ENCODE results near the gene UGT1A3.
"Not testable (repeated sequence)": the region's sequence is repeated elsewhere in the genome, so short reads cannot be mapped to it uniquely, and the experiment has no call there.

Gene UGT1A3

GRCh38 chr2:233708942-233709341 is 19.9 kb upstream of the UGT1A3 start:
- no peak for DNase-seq

- DNase-seq: peak; percentile 87
Observed at GRCh38 chr2:233711312-233712008, 17.4 kb upstream of the UGT1A3 start.

- DNase-seq: no peak
Observed at GRCh38 chr2:233712611-233713261, 16.1 kb upstream of the UGT1A3 start, which contains the start of gene UGT1A5. UGT1A5 (plus strand) TSS chr2:233712907; CDS start chr2:233712992, 85 bp downstream.

- no peak for DNase-seq
Observed at GRCh38 chr2:233713262-233713615, 15.6 kb upstream of the UGT1A3 start.

GRCh38 chr2:233714121-233714520 is 14.7 kb upstream of the UGT1A3 start:
- no peak for DNase-seq

- no peak for DNase-seq
Observed at GRCh38 chr2:233718552-233718951, 10.3 kb upstream of the UGT1A3 start, which contains the start of gene UGT1A4. UGT1A4 (plus strand) TSS chr2:233718736; CDS start chr2:233718821, 85 bp downstream.

- DNase-seq: not testable (repeated sequence)
Observed at GRCh38 chr2:233736868-233737653, 8.2 kb downstream of the UGT1A3 start.

- no peak for DNase-seq
Observed at GRCh38 chr2:233740870-233741269, 12.0 kb downstream of the UGT1A3 start.

- no peak for DNase-seq
Observed at GRCh38 chr2:233743464-233744259, 14.8 kb downstream of the UGT1A3 start.

GRCh38 chr2:233745073-233745755 is 16.4 kb downstream of the UGT1A3 start:
- no peak for DNase-seq

- DNase-seq: not testable (repeated sequence)
Observed at GRCh38 chr2:233745838-233746237, 17.0 kb downstream of the UGT1A3 start.

- DNase-seq: no peak
Observed at GRCh38 chr2:233746475-233747282, 17.8 kb downstream of the UGT1A3 start.

- DNase-seq: no peak
Observed at GRCh38 chr2:233747283-233747544, 18.4 kb downstream of the UGT1A3 start.

GRCh38 chr2:233750689-233751088 is 21.8 kb downstream of the UGT1A3 start:
- DNase-seq: not testable (repeated sequence)

- DNase-seq: not testable (repeated sequence)
Observed at GRCh38 chr2:233751212-233752009, 22.6 kb downstream of the UGT1A3 start.

- no peak for DNase-seq
Observed at GRCh38 chr2:233754872-233755611, 26.2 kb downstream of the UGT1A3 start.

- DNase-seq: no peak
Observed at GRCh38 chr2:233756429-233757081, 27.7 kb downstream of the UGT1A3 start.

GRCh38 chr2:233758141-233758540 is 29.3 kb downstream of the UGT1A3 start:
- DNase-seq: no peak

GRCh38 chr2:233758849-233759248 is 30.0 kb downstream of the UGT1A3 start:
- no peak for DNase-seq

All from activated CD8-positive, alpha-beta memory T cell treated with anti-CD3 and anti-CD28 coated beads, Interleukin-2, amount 50 U/mL, for 48 hours (primary cell).